Skeletal muscle satellite cell (primary cell): ENCODE results near the gene KCNIP1.

Experiments
- H3K27me3 ChIP-seq: 2 replicates; pipeline ENCODE4 v1.7.0; 2013; ENCODE audit warnings: low read length; ENCODE audit not compliant: control insufficient read depth, insufficient read depth
- H3K36me3 ChIP-seq: 2 replicates; pipeline ENCODE4 v1.7.0; 2013; ENCODE audit warnings: mild to moderate bottlenecking, control low read depth, low read length; ENCODE audit not compliant: insufficient read depth
- H3K4me1 ChIP-seq: 2 replicates; pipeline ENCODE4 v1.7.0; 2013; ENCODE audit warnings: low read length; ENCODE audit not compliant: control insufficient read depth, insufficient read depth
- H3K4me2 ChIP-seq: 2 replicates; pipeline ENCODE4 v1.7.0; 2013; ENCODE audit warnings: mild to moderate bottlenecking, low read length
- H3K4me3 ChIP-seq: 2 replicates; pipeline ENCODE4 v1.7.0; 2013; ENCODE audit warnings: low read length
- H3K9ac ChIP-seq: 2 replicates; pipeline ENCODE4 v1.7.0; 2013; ENCODE audit warnings: mild to moderate bottlenecking, low read depth, low read length, moderate library complexity
- H3K9me3 ChIP-seq: replicated peaks from 2 replicates; pipeline ENCODE4 v1.7.0; 2013; ENCODE audit warnings: mild to moderate bottlenecking, control low read depth, low read length

KCNIP1 gene

GRCh38 chr5:170662966-170663365 is 159.1 kb downstream of the KCNIP1 start:
- Histone ChIP-seq H3K4me2 (no peak overlapping the region), H3K4me1 (no peaks in the 10 kb centered on the region), H3K9ac (no peak overlapping the region)

GRCh38 chr5:170678811-170679210 is 175.0 kb downstream of the KCNIP1 start:
- Histone ChIP-seq H3K4me2 (no peak overlapping the region), H3K9me3 (no peaks in the 10 kb centered on the region), H3K4me3 (no peak overlapping the region), H3K9ac (no peak overlapping the region), H3K27me3 (peaks cover 22% of the 10 kb centered on the region), H3K36me3 (no peaks in the 10 kb centered on the region), H3K4me1 (no peaks in the 10 kb centered on the region)

More at GRCh38 chr5:170662966-170663365, 159.1 kb downstream of the KCNIP1 start:
- Histone ChIP-seq H3K27me3 (peaks cover 4% of the 10 kb centered on the region), H3K36me3 (no peaks in the 10 kb centered on the region), H3K4me3 (no peak overlapping the region), H3K9me3 (no peaks in the 10 kb centered on the region)

GRCh38 chr5:170681013-170681433 is 177.2 kb downstream of the KCNIP1 start:
- Histone ChIP-seq H3K36me3 (no peaks in the 10 kb centered on the region), H3K9me3 (no peaks in the 10 kb centered on the region), H3K4me3 (peak overlapping the region; percentile 51), H3K4me2 (peak overlapping the region; percentile 69), H3K27me3 (peaks cover 17% of the 10 kb centered on the region), H3K9ac (no peak overlapping the region), H3K4me1 (no peaks in the 10 kb centered on the region)

GRCh38 chr5:170691657-170692056 is 187.8 kb downstream of the KCNIP1 start:
- no peak overlapping the region for H3K4me2 ChIP-seq
- no peak overlapping the region for H3K4me3 ChIP-seq
- no peaks in the 10 kb centered on the region for H3K36me3 ChIP-seq
- no peaks in the 10 kb centered on the region for H3K4me1 ChIP-seq
- peaks cover 3% of the 10 kb centered on the region for H3K27me3 ChIP-seq
- H3K9me3 ChIP-seq, result no peaks in the 10 kb centered on the region
- H3K9ac ChIP-seq, result no peak overlapping the region

- H3K9me3 ChIP-seq, result no peaks in the 10 kb centered on the region
- no peak overlapping the region for H3K4me2 ChIP-seq
- H3K4me3 ChIP-seq, result no peak overlapping the region
- no peak overlapping the region for H3K9ac ChIP-seq
- H3K4me1 ChIP-seq, result no peaks in the 10 kb centered on the region
- H3K36me3 ChIP-seq, result no peaks in the 10 kb centered on the region
- peaks cover 3% of the 10 kb centered on the region for H3K27me3 ChIP-seq
Observed at GRCh38 chr5:170693701-170694100, 189.9 kb downstream of the KCNIP1 start.

GRCh38 chr5:170694911-170695310 is 191.1 kb downstream of the KCNIP1 start:
- Histone ChIP-seq H3K4me3 (no peak overlapping the region), H3K4me2 (no peak overlapping the region), H3K27me3 (peaks cover 3% of the 10 kb centered on the region), H3K4me1 (no peaks in the 10 kb centered on the region), H3K9ac (no peak overlapping the region), H3K36me3 (no peaks in the 10 kb centered on the region), H3K9me3 (no peaks in the 10 kb centered on the region)

- Histone ChIP-seq H3K4me2 (no peak overlapping the region), H3K9ac (no peak overlapping the region), H3K4me3 (no peak overlapping the region), H3K4me1 (no peaks in the 10 kb centered on the region), H3K27me3 (no peaks in the 10 kb centered on the region), H3K9me3 (no peaks in the 10 kb centered on the region), H3K36me3 (no peaks in the 10 kb centered on the region)
Observed at GRCh38 chr5:170697031-170697430, 193.2 kb downstream of the KCNIP1 start.

GRCh38 chr5:170700503-170700902 is 196.7 kb downstream of the KCNIP1 start:
- Histone ChIP-seq H3K27me3 (no peaks in the 10 kb centered on the region), H3K4me3 (no peak overlapping the region), H3K9ac (no peak overlapping the region), H3K4me1 (no peaks in the 10 kb centered on the region), H3K4me2 (no peak overlapping the region), H3K9me3 (no peaks in the 10 kb centered on the region), H3K36me3 (no peaks in the 10 kb centered on the region)

- H3K36me3 ChIP-seq, result no peaks in the 10 kb centered on the region
- H3K9ac ChIP-seq, result no peak overlapping the region
- H3K9me3 ChIP-seq, result no peaks in the 10 kb centered on the region
- no peaks in the 10 kb centered on the region for H3K4me1 ChIP-seq
- no peak overlapping the region for H3K4me2 ChIP-seq
- no peaks in the 10 kb centered on the region for H3K27me3 ChIP-seq
- no peak overlapping the region for H3K4me3 ChIP-seq
Observed at GRCh38 chr5:170701334-170701733, 197.5 kb downstream of the KCNIP1 start.

- Histone ChIP-seq H3K27me3 (no peaks in the 10 kb centered on the region), H3K4me2 (no peak overlapping the region), H3K9me3 (no peaks in the 10 kb centered on the region), H3K4me3 (no peak overlapping the region), H3K4me1 (no peaks in the 10 kb centered on the region), H3K9ac (no peak overlapping the region), H3K36me3 (no peaks in the 10 kb centered on the region)
Observed at GRCh38 chr5:170704417-170705192, 200.8 kb downstream of the KCNIP1 start.

GRCh38 chr5:170709640-170710039 is 205.8 kb downstream of the KCNIP1 start:
- no peaks in the 10 kb centered on the region for H3K9me3 ChIP-seq
- H3K27me3 ChIP-seq, result no peaks in the 10 kb centered on the region
- no peaks in the 10 kb centered on the region for H3K36me3 ChIP-seq
- no peak overlapping the region for H3K4me3 ChIP-seq
- no peak overlapping the region for H3K4me2 ChIP-seq
- no peaks in the 10 kb centered on the region for H3K4me1 ChIP-seq
- H3K9ac ChIP-seq, result no peak overlapping the region

- Histone ChIP-seq H3K27me3 (no peaks in the 10 kb centered on the region), H3K4me3 (no peak overlapping the region), H3K4me2 (no peak overlapping the region)
Observed at GRCh38 chr5:170711300-170711699, 207.5 kb downstream of the KCNIP1 start.

More at GRCh38 chr5:170711300-170711699, 207.5 kb downstream of the KCNIP1 start:
- H3K36me3 ChIP-seq, result no peaks in the 10 kb centered on the region
- H3K9ac ChIP-seq, result no peak overlapping the region
- H3K4me1 ChIP-seq, result no peaks in the 10 kb centered on the region
- no peaks in the 10 kb centered on the region for H3K9me3 ChIP-seq
